Panc1 (cell line): ENCODE data around the gene ARX. TPM values are rescaled to one million over a fixed set of nuclear protein-coding genes. Genes with fewer than 3 reads are reported as not detected.

ENCODE experiments used
- ATAC-seq: fragments of 200-7000 bp; cut with Tn5 transposase; 2 replicates; pipeline ENCODE4 v1.9.1; 2020; ENCODE audit warnings: mild to moderate bottlenecking, moderate library complexity
- BruUV-seq: library from RNA; stranded (reverse); fragments of 400-500 nt; replicated peaks from 2 replicates; lab custom pipeline; 2021; lab: Mats Ljungman, UMichigan
- CTCF ChIA-PET: fragments of 300-600 bp; sonication (Branson Sonifier 250); formaldehyde crosslinking; loops from one replicate; lab custom pipeline; 2022; ENCODE audit warnings: antibody characterized with exemption; lab: Charles Lee
- POLR2A ChIA-PET: fragments of 300-600 bp; sonication (Branson Sonifier 250); formaldehyde crosslinking; loops from one replicate; lab custom pipeline; 2022; ENCODE audit warnings: antibody characterized with exemption; lab: Charles Lee
- DNase-seq: peaks from one replicate; pipeline ENCODE4 v3.0.0-alpha.2; 2010; ENCODE audit warnings: low read depth, low spot score
- H3K27ac ChIP-seq: 2 replicates; pipeline ENCODE4 v1.5.1; 2011; ENCODE audit warnings: mild to moderate bottlenecking, low read length, inconsistent platforms
- H3K27me3 ChIP-seq: fragments of 200-500 bp; sonication (Bioruptor generic); 2 replicates; pipeline ENCODE4 v1.6.0; 2014; ENCODE audit warnings: low read length, inconsistent platforms; ENCODE audit not compliant: control insufficient read depth, insufficient read depth
- H3K36me3 ChIP-seq: fragments of 200-500 bp; sonication (Bioruptor generic); 2 replicates; pipeline ENCODE4 v1.5.1; 2014; ENCODE audit warnings: inconsistent platforms, mild to moderate bottlenecking, low read length, moderate library complexity; ENCODE audit not compliant: control insufficient read depth, insufficient read depth
- H3K4me1 ChIP-seq: 2 replicates; pipeline ENCODE4 v1.5.1; 2011; ENCODE audit warnings: inconsistent platforms, mild to moderate bottlenecking, low read length, moderate library complexity; ENCODE audit not compliant: control insufficient read depth, insufficient read depth
- H3K4me3 ChIP-seq, 2 experiments: 2 replicates each; pipeline ENCODE4 v1.5.1; 2011 to 2012; ENCODE audit warnings: low read depth in 2 of 2, low read length in 2 of 2, mild to moderate bottlenecking in 2 of 2, inconsistent platforms in 1 of 2, moderate library complexity in 1 of 2
- H3K9me3 ChIP-seq: fragments of 200-500 bp; sonication (Bioruptor generic); 2 replicates; pipeline ENCODE4 v1.5.1; 2014; ENCODE audit warnings: low read depth, mild to moderate bottlenecking, inconsistent platforms, low read length, moderate library complexity; ENCODE audit not compliant: control insufficient read depth, insufficient read depth
- CTCF ChIP-seq: fragments of 450-650 bp; IDR thresholded peaks from 2 replicates; pipeline ENCODE4 v1.5.1; 2017; ENCODE audit warnings: mild to moderate bottlenecking
- POLR2AphosphoS5 ChIP-seq: IDR thresholded peaks from 2 replicates; pipeline ENCODE4 v1.6.1; 2012; ENCODE audit warnings: mild to moderate bottlenecking, low read depth, low read length, moderate library complexity
- SIN3A ChIP-seq: IDR thresholded peaks from 2 replicates; pipeline ENCODE4 v1.6.1; 2012; ENCODE audit warnings: low read depth, mild to moderate bottlenecking, low read length, moderate library complexity, borderline replicate concordance; ENCODE audit not compliant: insufficient read depth
- TCF7L2 ChIP-seq: IDR thresholded peaks from 2 replicates; pipeline ENCODE4 v1.6.1; 2011; ENCODE audit warnings: mild to moderate bottlenecking, low read depth, low read length, inconsistent platforms
- in situ Hi-C: cut with HindIII; loops from 2 replicates; pipeline ENCODE4 v1.10.0; 2016; ENCODE audit warnings: low sequenced_read_pairs, low pct_unique_long_range_greater_than_20kb
- intact Hi-C: fragments of 100-400 bp; cut with micrococcal nuclease; formaldehyde crosslinking; loops from one replicate; pipeline ENCODE4 v1.10.0; 2022; ENCODE audit not compliant: unreplicated experiment
- total RNA-seq: library from RNA; stranded (reverse); gene quantifications from one replicate; pipeline ENCODE4 v1.2.1, GENCODE V29; 2021; ENCODE audit not compliant: unreplicated experiment
- TF ChIP-seq, protein P1 (sequence below), 2 experiments: IDR thresholded peaks; 2 replicates each; pipeline ENCODE4 v1.6.1; 2011 to 2012; ENCODE audit warnings: low read depth in 2 of 2, control low read depth in 1 of 2, low read length in 1 of 2, mild to moderate bottlenecking in 1 of 2, moderate library complexity in 1 of 2; ENCODE audit not compliant: insufficient read depth in 1 of 2

ARX gene
- total RNA-seq, 1 experiment from 2014 or later = 0.15 TPM

GRCh38 chrX:25049357-25049756 lies 33.6 kb upstream of the ARX start:
- Histone ChIP-seq H3K27ac (no peak overlapping the region), H3K4me1 (no peaks in the 10 kb centered on the region), H3K36me3 (no peaks in the 10 kb centered on the region), H3K4me3 (no peak overlapping the region), H3K27me3 (no peaks in the 10 kb centered on the region; the same call in 1 of the 2 replicates), H3K9me3 (no peaks in the 10 kb centered on the region)
- no peak for DNase-seq
- CTCF ChIA-PET = no interaction called here
- no peak for TF ChIP-seq TCF7L2
- TF ChIP-seq CTCF = no peak
- TF ChIP-seq, protein P1, sequence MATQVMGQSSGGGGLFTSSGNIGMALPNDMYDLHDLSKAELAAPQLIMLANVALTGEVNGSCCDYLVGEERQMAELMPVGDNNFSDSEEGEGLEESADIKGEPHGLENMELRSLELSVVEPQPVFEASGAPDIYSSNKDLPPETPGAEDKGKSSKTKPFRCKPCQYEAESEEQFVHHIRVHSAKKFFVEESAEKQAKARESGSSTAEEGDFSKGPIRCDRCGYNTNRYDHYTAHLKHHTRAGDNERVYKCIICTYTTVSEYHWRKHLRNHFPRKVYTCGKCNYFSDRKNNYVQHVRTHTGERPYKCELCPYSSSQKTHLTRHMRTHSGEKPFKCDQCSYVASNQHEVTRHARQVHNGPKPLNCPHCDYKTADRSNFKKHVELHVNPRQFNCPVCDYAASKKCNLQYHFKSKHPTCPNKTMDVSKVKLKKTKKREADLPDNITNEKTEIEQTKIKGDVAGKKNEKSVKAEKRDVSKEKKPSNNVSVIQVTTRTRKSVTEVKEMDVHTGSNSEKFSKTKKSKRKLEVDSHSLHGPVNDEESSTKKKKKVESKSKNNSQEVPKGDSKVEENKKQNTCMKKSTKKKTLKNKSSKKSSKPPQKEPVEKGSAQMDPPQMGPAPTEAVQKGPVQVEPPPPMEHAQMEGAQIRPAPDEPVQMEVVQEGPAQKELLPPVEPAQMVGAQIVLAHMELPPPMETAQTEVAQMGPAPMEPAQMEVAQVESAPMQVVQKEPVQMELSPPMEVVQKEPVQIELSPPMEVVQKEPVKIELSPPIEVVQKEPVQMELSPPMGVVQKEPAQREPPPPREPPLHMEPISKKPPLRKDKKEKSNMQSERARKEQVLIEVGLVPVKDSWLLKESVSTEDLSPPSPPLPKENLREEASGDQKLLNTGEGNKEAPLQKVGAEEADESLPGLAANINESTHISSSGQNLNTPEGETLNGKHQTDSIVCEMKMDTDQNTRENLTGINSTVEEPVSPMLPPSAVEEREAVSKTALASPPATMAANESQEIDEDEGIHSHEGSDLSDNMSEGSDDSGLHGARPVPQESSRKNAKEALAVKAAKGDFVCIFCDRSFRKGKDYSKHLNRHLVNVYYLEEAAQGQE (IDR thresholded peaks at IDR 0.05; ENCODE audit: insufficient read depth in 1 of 2, low read depth in 2 of 2, low read length in 1 of 2) = no peak
- TF ChIP-seq SIN3A = no peak
- no peak for TF ChIP-seq POLR2AphosphoS5
- no TSS peak for BruUV-seq
- POLR2A ChIA-PET = no interaction called here
- intact Hi-C loops = no loop called here
- in situ Hi-C loops = no loop called here
- ATAC-seq = no peak

GRCh38 chrX:25048178-25048577 lies 32.4 kb upstream of the ARX start:
- in situ Hi-C loops = no loop called here
- H3K27me3 ChIP-seq = no peaks in the 10 kb centered on the region; the same call in 1 of the 2 replicates
- POLR2A ChIA-PET = no interaction called here

More at GRCh38 chrX:25048178-25048577, 32.4 kb upstream of the ARX start:
- intact Hi-C loops = no loop called here
- DNase-seq = no peak
- no peak for ATAC-seq
- BruUV-seq = no TSS peak
- H3K27ac ChIP-seq = no peak overlapping the region
- H3K9me3 ChIP-seq = no peaks in the 10 kb centered on the region
- no peaks in the 10 kb centered on the region for H3K4me1 ChIP-seq
- TF ChIP-seq TCF7L2 (no peak), SIN3A (no peak), POLR2AphosphoS5 (no peak), CTCF (no peak)
- TF ChIP-seq, protein P1 (IDR thresholded peaks at IDR 0.05; ENCODE audit: insufficient read depth in 1 of 2, low read depth in 2 of 2, low read length in 1 of 2) = no peak
- H3K36me3 ChIP-seq = no peaks in the 10 kb centered on the region
- CTCF ChIA-PET = no interaction called here
- no peak overlapping the region for H3K4me3 ChIP-seq
